ENCODE data around the gene STAT5A. TPM values are rescaled to one million over a fixed set of nuclear protein-coding genes. Genes with fewer than 3 reads are reported as not detected.
A peak's percentile ranks its signal among the peaks of the same experiment; 100 is the strongest.

The STAT5A gene
- total and polyA plus RNA-seq, 12 donors = 12.0 to 169 (median 81.2) TPM

GRCh38 chr17:42248351-42249179 is 39.7 kb upstream of the STAT5A start:
- DNase-seq = peak; percentile 82 to 97 (median 94)
- Histone ChIP-seq H3K27ac (peak overlapping the region; percentile 56 to 96 (median 90)), H3K36me3 (replicated peaks in 1 of 2) (no peaks in the 10 kb centered on the region), H3K27me3 (no peaks in the 10 kb centered on the region), H3K4me1 (replicated peaks in 1 of 2) (peaks cover 28 to 83% of the 10 kb centered on the region in 2 donors), H3K9me3 (replicated peaks in 1 of 3) (no peaks in the 10 kb centered on the region), H3K4me3 (peak overlapping the region in 1 of 4 donors; percentile 41)
- intact Hi-C loops (cut with DNase I) = no loop called here
- 1 to 5% (median 3%) methylated on average over 11 to 13 of the region's 13 CpGs for WGBS, 4 donors
- peak; percentile 56 to 93 for TF ChIP-seq POLR2A (IDR thresholded peaks at IDR 0.05)
- TF ChIP-seq, protein P1, sequence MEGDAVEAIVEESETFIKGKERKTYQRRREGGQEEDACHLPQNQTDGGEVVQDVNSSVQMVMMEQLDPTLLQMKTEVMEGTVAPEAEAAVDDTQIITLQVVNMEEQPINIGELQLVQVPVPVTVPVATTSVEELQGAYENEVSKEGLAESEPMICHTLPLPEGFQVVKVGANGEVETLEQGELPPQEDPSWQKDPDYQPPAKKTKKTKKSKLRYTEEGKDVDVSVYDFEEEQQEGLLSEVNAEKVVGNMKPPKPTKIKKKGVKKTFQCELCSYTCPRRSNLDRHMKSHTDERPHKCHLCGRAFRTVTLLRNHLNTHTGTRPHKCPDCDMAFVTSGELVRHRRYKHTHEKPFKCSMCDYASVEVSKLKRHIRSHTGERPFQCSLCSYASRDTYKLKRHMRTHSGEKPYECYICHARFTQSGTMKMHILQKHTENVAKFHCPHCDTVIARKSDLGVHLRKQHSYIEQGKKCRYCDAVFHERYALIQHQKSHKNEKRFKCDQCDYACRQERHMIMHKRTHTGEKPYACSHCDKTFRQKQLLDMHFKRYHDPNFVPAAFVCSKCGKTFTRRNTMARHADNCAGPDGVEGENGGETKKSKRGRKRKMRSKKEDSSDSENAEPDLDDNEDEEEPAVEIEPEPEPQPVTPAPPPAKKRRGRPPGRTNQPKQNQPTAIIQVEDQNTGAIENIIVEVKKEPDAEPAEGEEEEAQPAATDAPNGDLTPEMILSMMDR (IDR thresholded peaks at IDR 0.05) = no peak

GRCh38 chr17:42249681-42250446 is 38.4 kb upstream of the STAT5A start:
- H3K36me3 ChIP-seq (replicated peaks in 1 of 2) = no peaks in the 10 kb centered on the region
- DNase-seq = no peak
- no peak overlapping the region for H3K4me3 ChIP-seq
- intact Hi-C loops (cut with DNase I) = no loop called here
- H3K9me3 ChIP-seq (replicated peaks in 1 of 3) = no peaks in the 10 kb centered on the region
- 82 to 91% (median 86%) methylated on average over 14 of the region's 14 CpGs for WGBS, 4 donors
- peaks cover 38 to 92% of the 10 kb centered on the region in 2 donors for H3K4me1 ChIP-seq (replicated peaks in 1 of 2)
- no peaks in the 10 kb centered on the region for H3K27me3 ChIP-seq
- TF ChIP-seq, protein P1 (IDR thresholded peaks at IDR 0.05) = no peak
- TF ChIP-seq POLR2A (IDR thresholded peaks at IDR 0.05) = no peak
- H3K27ac ChIP-seq = peak overlapping the region in 4 of 5 donors; percentile 56 to 95 (median 89)

- no peak for DNase-seq
- Histone ChIP-seq H3K36me3 (replicated peaks in 1 of 2) (no peaks in the 10 kb centered on the region), H3K9me3 (replicated peaks in 1 of 3) (no peaks in the 10 kb centered on the region), H3K27ac (peak overlapping the region in 1 of 5 donors; percentile 78), H3K4me3 (no peak overlapping the region), H3K4me1 (replicated peaks in 1 of 2) (peaks cover 44 to 97% of the 10 kb centered on the region in 2 donors), H3K27me3 (no peaks in the 10 kb centered on the region)
- intact Hi-C loops (cut with DNase I) = no loop called here
- WGBS, 4 donors = 50 to 73% (median 60%) methylated on average over 2 of the region's 2 CpGs
- TF ChIP-seq, protein P1 (IDR thresholded peaks at IDR 0.05) = peak in 4 of 6 experiments; percentile 21 to 40 (median 30)
- no peak for TF ChIP-seq POLR2A (IDR thresholded peaks at IDR 0.05)
Observed at GRCh38 chr17:42251115-42251514, 37.2 kb upstream of the STAT5A start.
